H1 (cell line): ENCODE measurements around the gene RABGGTA. TPM values are rescaled to one million over a fixed set of nuclear protein-coding genes. Genes with fewer than 3 reads are reported as not detected.
"Not testable (repeated sequence)": the region's sequence is repeated elsewhere in the genome, so short reads cannot be mapped to it uniquely, and the experiment has no call there.

Source experiments
- CTCF ChIA-PET: fragments of 300-600 bp; sonication (Branson Sonifier 250); formaldehyde crosslinking; loops from one replicate; lab custom pipeline; 2021; ENCODE audit not compliant: partially characterized antibody; lab: Charles Lee
- POLR2A ChIA-PET: fragments of 300-600 bp; sonication (Branson Sonifier 250); formaldehyde crosslinking; loops from one replicate; lab custom pipeline; 2021; ENCODE audit warnings: inconsistent platforms; ENCODE audit not compliant: partially characterized antibody; lab: Charles Lee
- DNase-seq, 2 experiments: peaks; one replicate each; pipeline versions ENCODE4 v3.0.0 to v3.0.0-alpha.2; 2010 to 2022; ENCODE audit warnings: low spot score in 2 of 2, low read depth in 1 of 2, mixed read lengths in 1 of 2
- FAIRE-seq: peaks from 2 replicates; lab custom pipeline; 2011; peaks lifted over from hg19 to GRCh38; lab: Jason Lieb, UNC
- H2AFZ ChIP-seq: 2 replicates; pipeline ENCODE4 v1.8.1; 2012; ENCODE audit warnings: low read length, inconsistent platforms
- H2AK5ac ChIP-seq: 2 replicates; pipeline ENCODE4 v1.6.1; 2013; ENCODE audit warnings: low read depth, low read length
- H2BK120ac ChIP-seq: replicated peaks from 2 replicates; pipeline ENCODE3; 2013; ENCODE audit warnings: low read depth, low read length, inconsistent platforms
- H2BK12ac ChIP-seq: 2 replicates; pipeline ENCODE4 v1.6.1; 2013; ENCODE audit warnings: low read depth, low read length
- H2BK15ac ChIP-seq: 2 replicates; pipeline ENCODE4 v1.6.1; 2013; ENCODE audit warnings: low read length
- H2BK20ac ChIP-seq: 2 replicates; pipeline ENCODE4 v1.6.1; 2013; ENCODE audit warnings: low read length
- H2BK5ac ChIP-seq: 2 replicates; pipeline ENCODE4 v1.6.1; 2013; ENCODE audit warnings: low read depth, low read length
- H3K14ac ChIP-seq: 2 replicates; pipeline ENCODE4 v1.6.1; 2013; ENCODE audit warnings: inconsistent platforms; ENCODE audit not compliant: insufficient read length
- H3K18ac ChIP-seq: 2 replicates; pipeline ENCODE4 v1.6.1; 2013; ENCODE audit warnings: low read length; ENCODE audit errors: extremely low read depth
- H3K23ac ChIP-seq: 2 replicates; pipeline ENCODE4 v1.6.1; 2013; ENCODE audit warnings: inconsistent platforms; ENCODE audit not compliant: insufficient read length
- H3K23me2 ChIP-seq: 2 replicates; pipeline ENCODE4 v1.6.1; 2013; ENCODE audit warnings: low read depth, low read length
- H3K27ac ChIP-seq: 2 replicates; pipeline ENCODE4 v1.6.1; 2011; ENCODE audit warnings: low read depth, low read length, inconsistent platforms
- H3K27me3 ChIP-seq, 4 experiments: replicated peaks in 1 of 4; 1 replicate in 1 of 4; 2 replicates in 3 of 4; pipeline versions ENCODE4 v1.6.1 to v1.8.1; 2011 to 2013; ENCODE audit warnings: low read length in 3 of 4, mild to moderate bottlenecking in 3 of 4, inconsistent platforms in 2 of 4, mixed read lengths in 2 of 4, moderate library complexity in 1 of 4; ENCODE audit not compliant: control insufficient read depth in 3 of 4, insufficient read depth in 3 of 4; ENCODE audit errors: extremely low read depth in 1 of 4
- H3K36me3 ChIP-seq, 4 experiments: 2 replicates each; pipeline versions ENCODE4 v1.6.1 to v1.8.1; 2011 to 2013; ENCODE audit warnings: mild to moderate bottlenecking in 4 of 4, low read length in 3 of 4, moderate library complexity in 2 of 4, control low read depth in 1 of 4, inconsistent platforms in 1 of 4; ENCODE audit not compliant: insufficient read depth in 4 of 4, control insufficient read depth in 2 of 4
- H3K4ac ChIP-seq: replicated peaks from 2 replicates; pipeline ENCODE3; 2013; ENCODE audit warnings: low read length, low read depth, mixed read lengths, inconsistent platforms; ENCODE audit not compliant: insufficient read length
- H3K4me1 ChIP-seq, 4 experiments: replicated peaks in 1 of 4; 1 replicate in 1 of 4; 2 replicates in 3 of 4; pipeline versions ENCODE4 v1.6.1 to v1.8.1; 2011 to 2013; ENCODE audit warnings: low read length in 3 of 4, inconsistent platforms in 2 of 4, mixed read lengths in 1 of 4; ENCODE audit not compliant: insufficient read depth in 4 of 4, control insufficient read depth in 3 of 4
- H3K4me2 ChIP-seq, 2 experiments: 2 replicates each; pipeline versions ENCODE4 v1.6.1 to v1.8.1; 2011 to 2013; ENCODE audit warnings: low read depth in 2 of 2, low read length in 2 of 2, control low read depth in 1 of 2, inconsistent platforms in 1 of 2, mild to moderate bottlenecking in 1 of 2; ENCODE audit not compliant: insufficient read depth in 1 of 2
- H3K4me3 ChIP-seq, 4 experiments: fragments of 200-600, 300-600 bp in 1 of 4; sonication (generic), shearing (Covaris generic), sonication (Bioruptor Twin) in 1 of 4; 2 replicates each; pipeline versions ENCODE4 v1.5.1 to v1.8.1; 2011 to 2016; ENCODE audit warnings: low read length in 4 of 4, low read depth in 3 of 4, control low read depth in 2 of 4, inconsistent platforms in 2 of 4, mild to moderate bottlenecking in 2 of 4, mixed read lengths in 1 of 4, moderate library complexity in 1 of 4; ENCODE audit not compliant: insufficient read depth in 2 of 4; ENCODE audit errors: extremely low read depth in 1 of 4
- H3K56ac ChIP-seq: replicated peaks from 2 replicates; pipeline ENCODE3; 2013; ENCODE audit warnings: low read depth, mild to moderate bottlenecking, mixed read lengths, low read length, inconsistent platforms; ENCODE audit not compliant: insufficient read length
- H3K79me1 ChIP-seq: 2 replicates; pipeline ENCODE4 v1.6.1; 2013; ENCODE audit warnings: low read depth, low read length, control low read depth
- H3K79me2 ChIP-seq, 2 experiments: 2 replicates each; pipeline versions ENCODE4 v1.6.1 to v1.8.1; 2012 to 2013; ENCODE audit warnings: low read length in 2 of 2, mild to moderate bottlenecking in 2 of 2, inconsistent platforms in 1 of 2; ENCODE audit not compliant: insufficient read depth in 2 of 2, control insufficient read depth in 1 of 2
- H3K9ac ChIP-seq, 4 experiments: replicated peaks in 1 of 4; 1 replicate in 1 of 4; 2 replicates in 3 of 4; pipeline versions ENCODE4 v1.6.1 to v1.8.1; 2011 to 2013; ENCODE audit warnings: low read depth in 3 of 4, low read length in 3 of 4, control low read depth in 2 of 4, mild to moderate bottlenecking in 2 of 4, moderate library complexity in 2 of 4, inconsistent platforms in 1 of 4; ENCODE audit errors: extremely low read depth in 1 of 4
- H3K9me3 ChIP-seq, 2 experiments: 2 replicates each; pipeline versions ENCODE4 v1.6.1 to v1.8.1; 2012 to 2013; ENCODE audit warnings: mild to moderate bottlenecking in 2 of 2, moderate library complexity in 2 of 2, control low read depth in 1 of 2, inconsistent platforms in 1 of 2, low read depth in 1 of 2, low read length in 1 of 2, mixed read lengths in 1 of 2; ENCODE audit not compliant: insufficient read depth in 2 of 2
- H4K20me1 ChIP-seq, 2 experiments: replicated peaks in 1 of 2; 2 replicates each; pipeline versions ENCODE3 to v1.8.1; 2011 to 2013; ENCODE audit warnings: inconsistent platforms in 2 of 2, low read length in 2 of 2, mild to moderate bottlenecking in 1 of 2; ENCODE audit not compliant: insufficient read depth in 2 of 2, control insufficient read depth in 1 of 2
- H4K5ac ChIP-seq: 2 replicates; pipeline ENCODE4 v1.6.1; 2013; ENCODE audit warnings: low read length, low read depth, mixed read lengths, inconsistent platforms; ENCODE audit not compliant: insufficient read length
- H4K8ac ChIP-seq: 2 replicates; pipeline ENCODE4 v1.8.0; 2013; ENCODE audit warnings: mild to moderate bottlenecking, moderate library complexity, low read length, inconsistent platforms; ENCODE audit not compliant: insufficient read depth; ENCODE audit errors: extremely low read depth
- H4K91ac ChIP-seq: replicated peaks from 2 replicates; pipeline ENCODE3; 2013; ENCODE audit warnings: low read length, mixed read lengths, inconsistent platforms; ENCODE audit not compliant: insufficient read length
- CBX8 ChIP-seq: fragments of 300-800, 300-1000 bp; sonication (generic); IDR thresholded peaks from 2 replicates; pipeline ENCODE4 v1.7.1; 2016; ENCODE audit warnings: low read depth, low read length, borderline replicate concordance
- EP300 ChIP-seq, 2 experiments: IDR thresholded peaks; 1 replicate in 1 of 2; 2 replicates in 1 of 2; pipeline ENCODE4 v1.6.1; 2011 to 2012; ENCODE audit warnings: low read depth in 2 of 2, low read length in 2 of 2, mild to moderate bottlenecking in 2 of 2, borderline replicate concordance in 1 of 2, inconsistent platforms in 1 of 2, moderate library complexity in 1 of 2
- EZH2 ChIP-seq: fragments of 200-600 bp; sonication (generic); IDR thresholded peaks from 2 replicates; pipeline ENCODE4 v1.7.1; 2012; ENCODE audit warnings: low read depth, mild to moderate bottlenecking, moderate library complexity, low read length, inconsistent platforms; ENCODE audit not compliant: severe bottlenecking
- WGBS, 2 experiments: shearing (Covaris generic) in 1 of 2; methylation state at CpG; one replicate each; pipeline versions ENCODE4 v1.1.6 to v1.1.7; 2013 to 2015; ENCODE audit warnings: low lambda C conversion rate in 2 of 2, mixed read lengths in 2 of 2, inconsistent platforms in 1 of 2, low coverage in 1 of 2, missing lambda C conversion rate in 1 of 2; ENCODE audit not compliant: insufficient replicate concordance in 2 of 2, insufficient coverage in 1 of 2, insufficient read length in 1 of 2; ENCODE audit errors: extremely low coverage in 1 of 2, missing lambda C conversion rate in 1 of 2; 5-methylcytosine and 5-hydroxymethylcytosine counted together
- polyA plus RNA-seq, 7 experiments: library from polyadenylated mRNA; depleted of rRNA in 3 of 7; stranded (reverse) in 5 of 7; unstranded in 2 of 7; fragments of >200 nt in 5 of 7; fragments of 200-250 nt in 2 of 7; gene quantifications; 1 replicate in 5 of 7; 2 replicates in 1 of 7; 4 replicates in 1 of 7; pipeline versions ENCODE4 v1.2.1 to v1.2.3, GENCODE V29; 2011 to 2013; ENCODE audit warnings: missing spikeins in 2 of 7, mixed read lengths in 2 of 7
- total RNA-seq: library from RNA; stranded (reverse); fragmentation: NEBNext Ultra II Directional; extraction: Animal tissue kit (Norgen Biotek cat#: 25700); gene quantifications from 2 replicates; pipeline ENCODE4 v1.2.1, GENCODE V29; 2021

The RABGGTA gene
- total and polyA plus RNA-seq, 2 of the 8 experiments (the other 6 are each of a cell fraction or from before 2014, with no cell fraction given) = 16.0 to 49.8 TPM

GRCh38 chr14:24224618-24225071, 46.8 kb downstream of the RABGGTA start (continued):
- no peak for TF ChIP-seq EZH2
- TF ChIP-seq CBX8 = no peak
- TF ChIP-seq EP300 (IDR thresholded peaks at IDR 0.05; ENCODE audit: borderline replicate concordance in 1 of 2, low read depth in 2 of 2, low read length in 2 of 2) = no peak
- TF ChIP-seq, all 59 proteins: peak for 0

GRCh38 chr14:24222987-24223386, 48.4 kb downstream of the RABGGTA start:
- DNase-seq, H3K27ac ChIP-seq, H4K8ac ChIP-seq, H2BK12ac ChIP-seq, H2BK20ac ChIP-seq, H4K5ac ChIP-seq, H2BK5ac ChIP-seq, H3K4me2 ChIP-seq, H3K23ac ChIP-seq, H3K56ac ChIP-seq, H3K18ac ChIP-seq, H3K4me1 ChIP-seq, H4K20me1 ChIP-seq, H3K27me3 ChIP-seq, H2AFZ ChIP-seq, H3K9ac ChIP-seq, H3K36me3 ChIP-seq, H2BK15ac ChIP-seq, H3K79me1 ChIP-seq, H2BK120ac ChIP-seq, H3K9me3 ChIP-seq, H3K4me3 ChIP-seq, FAIRE-seq, H2AK5ac ChIP-seq, H3K23me2 ChIP-seq, H4K91ac ChIP-seq, H3K14ac ChIP-seq, H3K4ac ChIP-seq: not testable (repeated sequence)
- H3K79me2 ChIP-seq = peaks cover 0 to 62% of the 10 kb centered on the region in 2 experiments; a peak in 2 of 4 replicates
- POLR2A ChIA-PET = interaction anchor here (0.7 to 2.0 kb wide), 3 partner anchors 10 to 45 kb away, joined by 3 to 7 read pairs (median 3); partner anchors contain the start of genes GMPR2 and NEDD8
- WGBS, 2 experiments = 85% methylated on average over 4 of the region's 4 CpGs; no CpG with 5 or more reads in 1 of the 2 experiments
- CTCF ChIA-PET = interaction anchor here (1.0 to 5.0 kb wide), 2 partner anchors 16 to 74 kb away, joined by 3 to 16 read pairs; no protein-coding TSS in a partner anchor
